Stimulated activated CD8-positive, alpha-beta memory T cell treated with anti-CD3 and anti-CD28 coated beads, Interleukin-12 subunit alpha, Interleukin-12 subunit beta, amount 100 ng/mL, for 1 hour (primary cell): Measurements from ENCODE around the gene GSE1.

Experiments used
- DNase-seq: peaks from one replicate; pipeline ENCODE4 v3.0.0-alpha.2; 2020; ENCODE audit warnings: low read depth

Gene GSE1

GRCh38 chr16:85649411-85650134 lies 36.5 kb downstream of the GSE1 start:
- no peak for DNase-seq

GRCh38 chr16:85650135-85650843 lies 37.2 kb downstream of the GSE1 start:
- no peak for DNase-seq

- DNase-seq: no peak
These were observed 37.9 kb downstream of the GSE1 start for GRCh38 chr16:85650844-85651628.

- no peak for DNase-seq
These were observed 38.7 kb downstream of the GSE1 start for GRCh38 chr16:85651629-85652430.

GRCh38 chr16:85652431-85653221 lies 39.5 kb downstream of the GSE1 start:
- DNase-seq: no peak

GRCh38 chr16:85653290-85653891 lies 40.3 kb downstream of the GSE1 start:
- DNase-seq: no peak

GRCh38 chr16:85654251-85655095 lies 41.4 kb downstream of the GSE1 start:
- no peak for DNase-seq

GRCh38 chr16:85655216-85656129 lies 42.4 kb downstream of the GSE1 start:
- no peak for DNase-seq

GRCh38 chr16:85656351-85657266 lies 43.5 kb downstream of the GSE1 start:
- no peak for DNase-seq

- DNase-seq: no peak
These were observed 44.1 kb downstream of the GSE1 start for GRCh38 chr16:85657267-85657650.

GRCh38 chr16:85657996-85658395 lies 44.9 kb downstream of the GSE1 start:
- no peak for DNase-seq

- no peak for DNase-seq
These were observed 45.6 kb downstream of the GSE1 start for GRCh38 chr16:85658504-85659326.

GRCh38 chr16:85659336-85659735 lies 46.2 kb downstream of the GSE1 start:
- DNase-seq: no peak

- DNase-seq: peak; percentile 34
These were observed 46.8 kb downstream of the GSE1 start for GRCh38 chr16:85659805-85660511.

GRCh38 chr16:85660843-85661739 lies 48.0 kb downstream of the GSE1 start:
- no peak for DNase-seq
